ENCODE measurements around the gene GATD1.

- TF ChIP-seq CTCF (IDR thresholded peaks at IDR 0.05) (no peak), POLR2A (IDR thresholded peaks at IDR 0.05) (no peak), EP300 (IDR thresholded peaks at IDR 0.05) (no peak)
Measured at GRCh38 chr11:765802-766091, 11.5 kb downstream of the GATD1 start.

All from tibial nerve (tissue), 4 donors.